Measurements from ENCODE around the gene AFF2.

Gene AFF2

DNA sequence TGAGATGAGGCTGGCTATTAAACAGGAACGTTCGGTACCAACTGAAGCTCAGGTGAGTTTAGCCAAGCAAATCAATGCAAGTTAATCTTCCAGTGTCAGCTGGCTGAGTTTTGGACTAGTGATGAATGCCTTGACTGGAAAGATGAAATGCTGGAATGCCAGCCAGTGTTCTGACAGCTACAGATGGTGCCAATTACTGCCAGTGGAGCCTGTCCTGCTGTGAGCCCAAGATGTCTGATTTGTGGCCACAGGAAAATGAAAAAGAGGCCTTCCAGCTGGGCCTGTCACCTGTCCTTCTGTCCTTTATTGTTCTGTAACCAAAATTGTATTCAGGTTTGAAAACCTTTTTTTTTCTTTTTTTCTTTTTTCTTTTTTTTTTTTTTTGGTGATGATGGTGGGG, 223.1 kb downstream of the AFF2 start:
- DNase-seq: no peak

DNA sequence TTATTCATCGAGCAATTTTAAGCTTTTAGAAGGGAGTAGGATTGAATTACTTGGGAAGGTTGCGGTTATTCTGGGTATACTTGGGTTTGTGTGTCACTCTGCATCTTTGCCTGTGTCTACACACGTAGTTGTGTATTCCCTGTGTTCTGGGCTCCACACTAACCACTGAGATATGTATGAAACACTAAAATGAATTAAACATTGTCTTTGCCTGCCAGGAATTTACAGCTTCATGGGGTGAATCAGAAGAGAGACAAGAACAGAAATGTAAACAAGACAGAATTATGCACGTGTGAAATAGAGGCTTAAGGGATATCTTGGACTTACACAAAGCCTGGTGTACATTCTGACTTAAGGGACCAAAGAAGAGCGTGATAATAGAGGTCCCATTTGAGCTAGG, 228.5 kb downstream of the AFF2 start:
- DNase-seq: no peak

DNA sequence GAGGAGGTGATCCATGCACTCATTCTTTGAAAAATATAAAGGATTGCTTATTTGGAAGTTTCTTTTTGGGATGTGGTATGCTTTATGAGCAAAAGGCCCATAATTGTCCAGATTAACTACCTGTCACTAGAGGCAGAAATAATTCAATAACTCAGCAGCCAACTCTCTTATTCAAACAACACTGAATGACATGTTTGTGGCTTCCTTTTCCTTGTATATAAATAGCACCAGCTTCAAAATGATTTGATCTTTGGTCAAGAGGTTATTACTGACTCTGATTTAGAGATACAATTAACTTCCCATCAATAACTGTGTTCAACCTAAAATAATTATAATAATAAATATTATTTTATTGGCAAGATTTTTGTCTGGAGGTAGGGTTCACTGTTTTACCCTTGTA, 232.3 kb downstream of the AFF2 start:
- no peak for DNase-seq

DNA sequence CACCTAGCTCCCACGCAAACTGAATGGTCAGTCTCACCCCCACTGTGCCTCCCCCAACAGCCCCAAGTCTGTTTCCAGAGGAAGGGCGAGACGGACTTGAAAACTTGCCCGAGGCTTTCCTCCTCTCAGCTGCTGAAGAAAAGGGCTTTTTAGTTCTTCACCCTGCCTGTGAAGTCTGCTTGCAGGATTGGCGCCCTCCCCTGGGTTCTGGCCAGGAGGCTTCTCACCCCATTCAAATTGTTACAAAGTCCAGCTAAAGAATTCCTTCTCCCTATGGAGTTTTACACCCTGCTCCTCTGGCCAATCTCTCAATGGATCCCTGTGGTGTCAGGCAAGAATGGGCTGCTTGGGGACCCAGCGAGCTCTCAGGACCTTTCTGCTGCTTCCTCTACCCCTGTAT, 241.0 kb downstream of the AFF2 start:
- DNase-seq: peak in 11 of 51 donors; percentile 0 to 18 (median 1)

DNA sequence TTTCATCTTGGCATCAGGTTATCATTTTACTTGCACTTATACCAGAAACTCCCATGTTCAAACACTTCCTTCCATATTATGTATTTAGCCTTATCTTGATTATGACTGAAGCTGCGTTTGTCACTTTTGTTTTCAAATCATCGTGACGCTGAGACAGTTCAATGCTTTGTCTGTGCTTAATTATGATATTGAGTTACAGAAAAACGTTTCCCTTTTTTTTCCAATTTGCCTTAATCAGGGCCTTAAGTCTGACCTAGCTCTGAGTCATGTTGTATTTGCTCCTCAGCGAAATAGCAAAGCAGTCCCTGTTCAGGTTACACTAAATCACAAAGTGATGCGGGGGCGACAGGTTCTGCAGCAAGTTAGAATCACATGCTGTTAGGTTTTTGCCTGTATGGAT, 254.7 kb downstream of the AFF2 start:
- no peak for DNase-seq

DNA sequence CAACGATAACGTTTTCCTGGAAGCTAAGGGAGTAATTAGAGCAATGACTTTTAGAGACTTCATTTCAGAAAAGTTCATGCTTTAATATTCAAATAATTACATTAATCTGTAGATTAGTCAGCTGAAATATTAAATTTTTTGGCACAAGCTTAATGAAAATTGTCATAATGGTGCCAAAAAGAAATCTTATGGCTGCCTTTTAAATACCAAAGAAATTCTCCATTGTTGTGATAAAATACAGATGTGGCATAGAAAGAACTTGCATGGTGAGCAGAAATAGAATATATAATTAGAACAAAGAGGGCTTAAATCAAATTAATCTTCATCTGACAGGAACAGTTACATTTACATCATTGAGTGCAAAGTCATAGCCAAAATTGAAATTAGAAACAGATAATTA, 263.5 kb downstream of the AFF2 start:
- DNase-seq: no peak

DNA sequence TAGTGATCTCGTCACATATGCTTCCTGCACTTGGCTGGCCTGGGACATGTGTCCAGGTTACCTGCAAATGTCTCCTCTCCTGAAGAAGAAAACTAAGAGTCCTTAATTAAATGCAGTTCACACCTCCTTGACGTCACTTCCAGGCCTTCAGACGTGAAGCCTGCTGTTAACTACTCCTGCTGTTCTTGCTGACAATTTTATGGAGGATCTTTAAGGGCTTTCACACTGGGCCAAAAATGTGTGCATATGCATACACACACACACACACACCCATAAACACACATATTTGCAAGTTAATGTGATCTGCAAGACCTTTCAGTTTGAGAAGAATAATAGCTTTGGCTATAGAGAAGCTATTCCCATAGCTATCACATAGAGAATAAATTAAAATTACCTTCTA, 267.9 kb downstream of the AFF2 start:
- no peak for DNase-seq

DNA sequence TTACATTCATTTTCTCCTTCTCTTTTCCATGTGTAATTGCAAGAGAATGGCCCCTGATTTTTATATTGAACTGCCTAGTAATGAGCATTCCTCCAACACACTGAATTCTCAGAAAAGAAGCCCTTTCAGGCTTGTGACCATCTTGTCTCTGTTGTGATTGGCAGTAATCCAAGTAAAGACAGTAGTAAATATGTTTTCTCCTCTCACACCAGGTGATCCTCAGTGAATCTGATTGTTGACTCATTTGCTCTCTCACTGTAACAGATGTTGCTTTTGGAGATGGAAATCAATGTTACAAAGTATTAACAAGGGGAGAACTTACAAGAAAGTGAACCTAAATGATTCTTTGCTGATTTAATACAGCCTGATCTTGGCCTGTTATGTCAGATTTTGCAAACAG, 271.0 kb downstream of the AFF2 start:
- DNase-seq: no peak

DNA sequence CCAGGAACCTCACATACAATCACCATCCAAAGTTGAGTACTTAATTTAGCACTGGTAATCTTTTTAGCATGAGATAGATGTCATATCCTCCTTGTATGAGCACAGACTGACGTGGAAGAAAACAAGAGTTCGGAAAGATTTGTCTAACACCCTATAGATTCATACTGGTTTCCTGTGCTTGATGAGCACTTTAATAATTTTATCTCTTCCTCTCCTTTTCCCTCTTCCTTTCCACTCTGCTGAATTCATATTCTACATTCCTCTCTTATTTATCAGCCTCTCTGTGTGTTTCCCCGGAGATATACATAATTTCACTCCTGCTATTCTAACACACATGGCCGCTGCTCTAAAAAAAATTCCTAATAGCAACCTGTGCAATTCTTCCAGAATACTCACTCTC, 273.9 kb downstream of the AFF2 start:
- DNase-seq: no peak

DNA sequence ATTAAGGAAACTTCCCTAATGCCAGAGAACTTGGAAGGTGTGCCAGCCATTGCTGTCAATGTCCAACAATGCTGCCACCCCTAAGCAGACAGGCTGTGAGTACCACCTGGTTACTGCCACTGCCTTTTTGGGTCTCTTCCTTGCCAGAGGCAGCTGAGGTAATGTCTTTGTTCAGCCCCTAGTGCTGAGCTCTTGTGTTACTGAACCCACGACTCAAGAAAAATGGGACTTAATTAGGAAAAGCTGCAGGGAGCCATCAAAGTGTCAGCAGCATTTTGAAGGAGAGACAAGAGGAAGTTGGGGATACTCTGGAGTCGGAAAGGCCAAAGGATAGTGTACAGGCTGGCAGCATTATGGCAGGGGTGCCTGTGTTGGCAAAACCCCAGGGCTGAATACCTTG, 283.7 kb downstream of the AFF2 start:
- no peak for DNase-seq

DNA sequence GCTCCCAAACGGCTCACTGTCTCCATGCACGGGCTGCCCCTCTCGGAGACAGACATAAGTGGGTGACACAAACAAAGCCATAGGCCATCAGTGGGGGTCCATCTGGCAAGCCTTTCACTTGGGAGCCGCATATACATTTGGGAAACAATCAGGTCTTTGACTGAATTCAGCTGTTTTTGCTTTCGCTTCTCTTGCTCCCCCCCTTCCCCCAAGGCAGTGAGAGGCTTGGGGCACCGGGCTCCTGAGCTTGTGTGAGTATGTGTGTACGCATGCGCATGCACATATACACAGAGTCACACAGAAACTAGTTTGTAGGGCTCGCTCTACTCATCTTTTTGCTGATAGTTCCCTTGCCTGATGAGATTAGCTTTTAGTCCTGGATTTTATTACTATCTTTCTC, 284.4 kb downstream of the AFF2 start:
- DNase-seq: peak in 20 of 51 donors; percentile 0 to 21 (median 1)

DNA sequence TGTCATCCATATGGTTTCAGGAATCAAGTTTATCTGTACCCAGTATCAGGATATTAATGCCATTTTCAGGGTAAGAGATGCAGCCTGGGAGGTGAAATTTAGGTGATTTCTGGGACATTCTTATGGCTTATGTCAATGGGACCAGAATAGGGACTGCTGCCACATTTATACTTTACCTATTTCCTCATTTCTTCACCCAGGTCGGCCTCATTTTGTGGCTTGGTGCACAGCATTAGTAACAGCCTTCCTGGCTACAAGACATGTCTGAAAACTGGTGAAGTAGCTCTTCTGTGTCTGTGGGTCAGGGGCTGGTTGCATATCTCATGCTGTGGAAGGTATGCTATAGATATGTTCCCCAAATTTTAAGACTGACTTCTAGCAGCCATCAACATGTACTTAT, 284.8 kb downstream of the AFF2 start:
- DNase-seq: no peak

DNA sequence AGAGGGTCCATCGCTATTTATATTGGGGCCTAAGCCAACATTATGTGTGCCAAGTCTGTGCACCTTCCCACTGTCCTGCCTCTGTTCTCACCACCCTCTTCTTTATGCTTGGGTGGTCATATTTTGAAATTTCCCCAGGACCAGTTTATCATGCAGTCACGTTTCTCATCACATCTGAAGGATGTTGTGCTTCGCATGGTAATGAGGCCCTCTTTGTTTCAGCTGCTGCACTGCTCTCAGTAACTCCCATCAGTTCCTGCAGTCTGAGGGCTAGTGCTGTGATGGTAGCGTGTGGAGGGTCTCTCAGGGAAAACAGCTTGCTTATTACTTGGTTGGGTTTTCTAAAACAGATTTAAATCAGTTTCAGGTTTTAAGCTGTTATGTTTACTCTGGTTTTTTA, 288.0 kb downstream of the AFF2 start:
- no peak for DNase-seq

DNA sequence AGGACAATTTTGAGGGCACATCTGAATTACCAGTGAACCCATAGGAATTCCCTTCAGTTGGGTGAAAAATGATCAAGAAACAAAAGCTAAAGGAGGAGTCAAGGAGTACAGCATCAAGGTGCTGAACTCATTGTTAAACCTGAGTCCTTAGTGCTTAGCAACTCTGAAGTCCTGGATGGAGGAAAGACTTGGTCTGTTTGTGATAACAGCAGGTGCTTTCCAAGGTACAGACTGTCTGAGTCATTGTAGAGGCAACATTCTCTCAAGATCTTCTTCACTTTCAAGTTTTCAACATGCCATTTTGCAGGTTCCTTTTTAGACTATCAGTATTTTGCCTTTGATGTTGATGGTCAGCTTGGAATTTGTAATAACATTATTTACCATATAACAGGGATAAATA, 293.9 kb downstream of the AFF2 start:
- no peak for DNase-seq

DNA sequence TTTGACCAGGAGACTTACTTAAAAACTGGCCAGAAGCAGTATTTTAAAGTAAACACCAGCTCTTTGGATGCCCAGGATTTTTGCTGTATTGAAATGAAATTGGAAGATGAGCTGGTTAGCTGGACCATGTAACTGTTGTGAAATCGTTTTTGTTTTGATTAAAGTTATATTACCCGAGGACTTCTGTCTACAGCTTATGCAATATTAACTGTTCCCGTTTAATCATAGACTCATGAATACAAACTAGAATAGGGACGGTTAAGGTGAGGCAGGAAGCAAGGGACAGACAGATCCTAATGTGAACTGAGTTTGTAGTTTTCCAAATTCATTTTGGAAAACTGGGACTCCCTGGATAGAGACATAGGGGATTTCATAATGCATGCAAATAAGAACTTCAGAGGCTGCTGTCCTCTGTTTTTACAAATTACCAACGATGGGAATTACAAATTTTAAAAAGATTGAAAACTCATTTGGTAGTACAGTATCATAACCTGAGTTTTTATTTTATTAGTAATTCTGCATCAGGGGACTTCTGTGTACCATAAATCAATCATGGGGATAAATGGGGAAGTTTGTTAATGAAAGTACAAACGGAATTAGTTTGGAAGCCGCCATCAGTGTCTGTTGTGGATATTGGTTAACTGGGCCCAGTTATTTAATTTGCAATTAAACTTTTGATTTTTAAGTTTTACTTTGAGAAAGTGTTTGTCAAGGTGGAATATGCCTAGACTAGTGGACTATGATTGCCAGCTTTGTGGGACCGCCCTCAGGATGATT, 304.4 kb downstream of the AFF2 start:
- no peak for DNase-seq

DNA sequence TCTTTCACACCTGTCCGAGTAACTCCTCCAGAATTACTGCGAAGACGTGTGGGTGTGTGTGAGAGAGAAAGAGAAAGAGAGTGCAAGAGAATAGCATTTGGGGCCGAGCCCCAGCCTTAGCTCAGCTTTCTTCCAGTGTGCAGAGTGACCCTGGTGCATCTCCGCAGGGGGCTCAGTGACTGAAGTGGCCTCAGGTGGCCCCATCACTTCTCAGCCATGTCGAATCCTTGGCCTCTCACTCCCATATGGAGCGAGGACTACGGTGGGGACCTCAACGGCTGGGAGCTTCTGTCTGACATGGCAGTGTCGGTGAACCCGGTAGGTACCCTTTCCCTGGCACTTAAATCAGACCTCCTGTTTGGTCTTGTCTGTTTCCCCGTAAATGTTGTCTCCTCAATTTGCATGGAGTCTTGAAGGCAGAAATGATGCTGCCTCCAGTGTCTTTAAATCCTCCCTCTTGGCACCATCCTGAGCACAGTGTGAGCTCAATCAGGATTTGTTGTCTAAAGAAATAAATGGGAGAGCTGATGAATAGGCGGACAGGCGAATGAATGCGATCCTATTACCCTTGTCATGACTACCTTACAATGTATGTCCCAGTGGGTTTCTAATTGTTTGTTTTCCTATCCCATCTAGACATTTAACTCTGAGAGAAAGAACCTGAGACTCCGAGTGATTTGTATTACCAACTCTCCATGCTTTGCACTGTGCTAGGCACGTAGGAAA, 305.9 kb downstream of the AFF2 start:
- DNase-seq: no peak

DNA sequence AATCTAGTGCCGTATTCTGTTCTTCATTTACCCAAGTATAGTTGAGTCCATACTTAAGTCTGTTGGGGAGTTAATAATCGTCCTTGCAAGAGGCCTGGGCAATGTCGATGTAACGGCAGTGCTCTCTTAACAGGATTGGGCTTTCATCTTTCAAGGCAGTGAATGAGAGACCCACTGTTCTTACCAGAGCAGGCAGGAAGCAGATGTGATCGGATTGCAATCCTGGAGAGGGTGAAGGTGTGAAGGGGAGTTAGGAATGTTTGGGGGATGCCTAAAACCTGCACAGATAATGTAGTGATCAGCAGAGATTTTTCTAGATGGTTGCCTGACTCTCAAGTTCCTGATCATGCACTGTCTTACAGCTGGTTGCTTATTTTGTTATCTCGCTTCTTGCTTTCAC, 308.4 kb downstream of the AFF2 start:
- DNase-seq: no peak

DNA sequence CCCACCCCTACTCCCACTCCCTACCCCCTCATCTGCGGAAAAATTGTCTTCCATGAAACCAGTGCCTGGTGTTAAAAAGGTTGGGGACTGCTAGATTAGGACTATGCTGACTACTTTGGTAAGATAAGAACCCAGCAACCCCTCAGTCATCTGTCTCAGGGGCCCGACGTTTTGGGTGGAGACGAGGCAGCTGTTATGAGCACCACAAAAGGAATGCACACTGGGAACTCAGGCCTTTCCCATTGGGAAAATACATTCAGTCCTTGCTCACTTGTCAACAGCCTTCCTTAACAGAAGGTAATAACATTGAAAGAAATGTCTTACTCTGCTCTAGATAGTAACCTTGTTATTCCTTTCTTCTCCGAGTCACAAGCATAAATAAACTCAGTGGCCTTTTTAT, 310.8 kb downstream of the AFF2 start:
- no peak for DNase-seq

DNA sequence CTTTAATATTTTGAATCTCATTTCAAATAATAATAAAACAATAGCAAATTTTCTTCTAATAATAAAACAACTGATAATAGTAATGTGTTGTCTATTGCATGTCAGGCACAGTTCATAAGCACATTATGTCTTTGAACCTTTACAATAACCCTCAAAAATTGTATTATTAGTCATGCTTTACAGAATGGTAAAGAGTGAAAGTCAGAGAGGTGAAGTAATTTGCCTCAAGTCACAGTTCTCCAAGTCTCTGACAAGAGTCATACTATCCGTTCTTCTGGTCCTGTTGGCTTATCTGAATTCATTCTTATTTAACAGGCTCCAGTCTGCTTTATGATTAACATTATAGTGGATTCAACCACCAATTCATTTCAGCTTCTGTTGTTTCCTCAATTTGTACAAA, 313.0 kb downstream of the AFF2 start:
- DNase-seq: no peak

DNA sequence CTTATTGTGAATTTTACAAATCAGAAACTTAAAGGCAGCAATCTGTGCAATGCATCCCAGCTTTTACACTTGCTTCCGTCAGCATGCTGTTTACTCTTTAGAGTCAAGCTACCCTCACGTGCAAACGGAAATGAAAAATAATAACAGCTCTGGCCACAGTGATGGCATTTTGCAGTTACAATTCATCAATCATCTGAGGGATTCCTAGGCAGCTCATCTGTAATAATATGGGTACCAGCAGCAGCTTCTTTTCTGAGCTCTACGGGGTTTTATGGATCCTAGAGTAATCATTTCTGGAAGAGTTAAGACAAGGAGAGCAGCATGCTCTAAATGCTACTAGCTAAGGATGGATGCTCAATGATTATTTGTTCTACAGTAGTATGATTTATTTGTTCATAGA, 313.6 kb downstream of the AFF2 start:
- DNase-seq: no peak

DNA sequence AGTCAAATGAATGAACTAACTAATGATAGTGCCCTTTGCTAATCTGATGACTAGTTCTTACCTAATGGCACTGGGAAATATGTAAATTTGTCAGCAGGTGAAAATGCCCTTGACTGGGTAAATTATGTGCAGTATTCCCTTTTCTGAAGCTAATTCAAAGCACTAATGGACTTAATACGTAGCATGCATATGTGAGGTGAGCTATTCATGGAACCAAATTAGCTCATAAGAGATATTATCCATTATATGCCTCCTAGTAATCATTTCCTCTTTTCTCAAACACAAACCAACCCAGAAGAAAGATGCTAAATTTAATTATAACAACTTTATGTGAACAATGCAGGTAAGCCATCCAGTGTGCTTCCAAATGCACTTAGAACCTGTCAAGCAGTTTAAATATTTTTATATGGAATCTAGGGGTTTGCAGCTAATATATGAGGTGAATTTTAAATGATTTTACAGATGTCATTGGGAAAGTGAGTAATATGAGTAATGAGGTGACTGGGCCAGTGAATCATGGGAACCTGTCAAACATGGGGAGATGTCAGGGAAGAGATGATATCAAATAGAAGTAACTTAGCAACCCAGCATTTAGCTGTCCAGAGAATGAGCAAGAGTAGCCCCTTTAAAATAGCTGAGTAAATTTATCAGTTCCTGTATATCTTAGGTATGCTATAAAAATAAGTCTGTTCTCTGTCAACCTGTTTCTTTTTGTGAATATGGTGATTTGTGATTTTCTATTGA, 315.0 kb downstream of the AFF2 start:
- no peak for DNase-seq

DNA sequence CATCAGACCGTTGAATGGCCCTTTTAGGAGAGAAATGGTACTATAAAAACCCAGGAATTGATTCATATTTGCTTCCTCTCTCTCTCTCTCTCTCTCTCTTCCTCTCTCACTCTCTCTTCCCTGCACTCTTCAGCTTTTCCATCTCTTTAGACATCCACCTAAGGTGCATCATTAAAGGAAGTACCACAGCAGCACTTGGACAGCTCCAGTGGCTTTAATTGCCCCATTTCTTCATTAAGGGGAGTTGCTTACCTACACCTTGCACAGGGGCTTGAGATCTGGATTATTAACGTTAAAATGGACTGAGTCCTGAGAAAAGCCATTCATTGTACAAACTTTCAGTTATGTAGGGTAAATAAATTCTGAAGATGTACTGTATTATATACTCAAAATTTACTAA, 323.6 kb downstream of the AFF2 start:
- no peak for DNase-seq

DNA sequence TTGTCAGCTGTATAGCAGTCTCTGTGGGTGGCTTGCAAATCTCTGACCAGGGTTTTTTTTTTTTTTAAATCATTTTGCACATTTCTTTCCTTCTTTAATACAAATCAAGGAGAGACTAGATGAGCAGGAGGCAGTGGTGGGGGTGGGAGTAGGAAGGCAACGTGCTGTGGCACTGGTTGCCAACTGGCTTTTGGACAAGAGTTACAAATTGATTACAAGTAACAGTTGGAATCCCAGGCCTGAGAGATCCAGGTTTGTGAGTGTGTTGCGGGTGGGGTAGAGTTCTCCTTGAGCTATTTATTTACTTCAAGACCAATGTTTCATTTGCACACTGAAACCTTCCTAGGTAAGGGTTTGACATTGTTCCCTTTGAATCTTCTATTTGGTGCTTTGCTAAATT, 325.3 kb downstream of the AFF2 start:
- DNase-seq: no peak

Data from hypothalamus (tissue), 51 donors.